Activated naive CD4-positive, alpha-beta T cell treated with anti-CD3 and anti-CD28 coated beads, Interleukin-2, amount 50 U/mL, for 24 hours (primary cell): ENCODE measurements around the gene SYT7.

ENCODE experiments used
- H3K27ac Mint-ChIP-seq: one replicate; pipeline ENCODE4 v1.8.0; 2021; ENCODE audit warnings: mild to moderate bottlenecking, mixed read lengths
- H3K27me3 Mint-ChIP-seq: one replicate; pipeline ENCODE4 v1.8.0; 2021; ENCODE audit warnings: mixed read lengths
- H3K36me3 Mint-ChIP-seq: one replicate; pipeline ENCODE4 v1.8.0; 2021; ENCODE audit warnings: mixed read lengths
- H3K4me1 Mint-ChIP-seq: one replicate; pipeline ENCODE4 v1.8.0; 2021; ENCODE audit warnings: mixed read lengths
- H3K4me3 Mint-ChIP-seq: one replicate; pipeline ENCODE4 v1.8.0; 2021; ENCODE audit warnings: mild to moderate bottlenecking, mixed read lengths
- H3K9me3 Mint-ChIP-seq: one replicate; pipeline ENCODE4 v1.8.0; 2021; ENCODE audit warnings: mixed read lengths

Gene SYT7

GRCh38 chr11:61577383-61578118 is 3.3 kb downstream of the SYT7 start:
- Mint-ChIP-seq H3K27ac (peak overlapping the region; percentile 1), H3K4me1 (peaks cover 18% of the 10 kb centered on the region), H3K36me3 (no peaks in the 10 kb centered on the region), H3K9me3 (no peaks in the 10 kb centered on the region), H3K4me3 (no peak overlapping the region), H3K27me3 (peaks cover 29% of the 10 kb centered on the region)

DNA sequence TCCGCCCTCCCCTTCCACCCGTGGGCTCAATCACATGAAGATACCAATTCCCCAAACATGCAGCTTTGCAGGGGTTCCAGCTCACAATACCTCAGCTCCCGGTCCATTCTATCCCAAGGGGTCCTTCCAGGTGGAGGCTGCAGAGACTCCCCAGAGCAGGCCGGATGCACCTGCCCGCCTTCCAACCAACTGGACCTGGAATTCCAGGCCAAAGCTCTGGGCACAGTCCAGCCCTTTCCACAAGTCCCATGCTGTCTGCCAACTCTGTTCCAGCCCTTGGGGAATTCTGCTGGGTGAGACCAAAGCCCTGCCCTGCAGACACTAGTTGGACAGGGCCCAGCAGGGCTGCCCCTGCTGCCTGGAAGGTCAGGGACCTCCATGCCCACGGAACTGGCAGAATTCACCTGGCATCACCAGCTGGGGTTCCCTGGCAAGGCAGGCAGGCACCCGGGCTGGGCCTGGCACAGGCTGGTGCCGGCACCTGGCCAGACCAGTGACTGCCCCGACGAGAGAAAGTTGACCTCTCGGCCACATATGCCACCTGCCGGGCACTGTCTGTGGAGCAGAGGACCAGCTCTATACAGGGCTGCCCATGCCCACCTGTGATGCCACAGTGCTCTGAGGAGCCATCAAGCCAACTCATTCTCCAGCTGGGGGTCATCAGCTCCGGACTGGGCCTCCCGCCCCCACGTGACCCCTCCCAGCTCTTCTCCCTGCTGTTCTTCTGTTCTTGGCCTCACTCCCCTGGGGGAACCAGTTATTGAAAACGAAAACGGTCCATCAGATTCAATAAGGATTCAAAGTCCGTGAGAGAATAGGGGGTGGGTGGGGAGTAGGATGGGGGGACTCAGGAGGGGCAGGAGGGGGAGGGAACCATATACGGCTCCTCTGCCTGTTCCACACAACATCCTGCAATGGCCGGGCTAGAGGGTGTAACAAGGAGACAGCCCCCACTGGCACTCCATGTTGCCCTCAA is 4.7 kb downstream of the SYT7 start:
- Mint-ChIP-seq H3K4me3 (no peak overlapping the region), H3K9me3 (no peaks in the 10 kb centered on the region), H3K27me3 (peaks cover 25% of the 10 kb centered on the region), H3K4me1 (peaks cover 6% of the 10 kb centered on the region), H3K36me3 (no peaks in the 10 kb centered on the region), H3K27ac (no peak overlapping the region)

DNA sequence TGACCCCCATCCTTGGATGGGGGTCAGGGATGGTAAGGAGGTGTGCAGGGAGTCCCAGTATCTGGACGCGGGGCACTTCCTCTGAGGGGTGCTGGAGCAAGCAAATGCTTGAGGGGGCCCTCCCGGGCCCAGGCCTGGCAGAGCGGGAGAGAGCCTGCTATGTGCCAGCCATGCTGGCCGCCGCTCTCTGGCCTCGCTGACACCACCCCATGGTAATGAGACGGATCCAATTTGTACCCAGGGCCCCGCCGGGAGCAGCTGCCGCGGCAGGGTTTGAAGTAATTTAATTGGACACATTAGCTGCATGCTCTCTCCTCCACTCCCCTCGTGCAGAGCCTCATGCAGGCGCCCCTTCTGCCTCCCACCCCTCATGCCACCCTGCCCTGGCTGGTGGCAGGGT is 6.3 kb downstream of the SYT7 start:
- Mint-ChIP-seq H3K9me3 (no peaks in the 10 kb centered on the region), H3K27me3 (peaks cover 26% of the 10 kb centered on the region), H3K4me1 (peaks cover 3% of the 10 kb centered on the region), H3K4me3 (no peak overlapping the region), H3K36me3 (no peaks in the 10 kb centered on the region), H3K27ac (no peak overlapping the region)

- no peak overlapping the region for H3K4me3 Mint-ChIP-seq
- peaks cover 3% of the 10 kb centered on the region for H3K4me1 Mint-ChIP-seq
- no peaks in the 10 kb centered on the region for H3K36me3 Mint-ChIP-seq
- H3K27ac Mint-ChIP-seq, result no peak overlapping the region
- peaks cover 25% of the 10 kb centered on the region for H3K27me3 Mint-ChIP-seq
- H3K9me3 Mint-ChIP-seq, result no peaks in the 10 kb centered on the region
Measured at GRCh38 chr11:61572913-61573312, 8.0 kb downstream of the SYT7 start.

DNA sequence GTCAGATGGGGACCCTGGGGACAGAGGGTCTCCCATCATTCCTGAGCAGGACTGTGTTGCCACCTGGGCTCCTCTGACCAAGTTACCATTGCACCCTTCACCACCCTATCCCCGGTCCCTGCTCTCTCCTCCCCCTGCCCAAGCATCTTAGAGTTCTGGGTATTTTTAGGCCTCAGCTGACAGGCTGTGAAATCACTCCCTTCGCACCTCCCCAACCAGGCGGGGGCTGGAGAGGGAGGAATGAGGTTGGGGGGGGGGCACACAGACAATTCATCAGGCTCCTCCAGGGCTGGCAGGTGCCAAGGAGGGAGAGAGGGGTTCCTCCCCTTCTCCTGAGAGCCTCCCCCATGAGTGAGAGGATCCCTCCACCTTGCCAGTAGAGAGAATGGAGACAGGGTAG is 9.0 kb downstream of the SYT7 start:
- peaks cover 3% of the 10 kb centered on the region for H3K4me1 Mint-ChIP-seq
- H3K9me3 Mint-ChIP-seq, result no peaks in the 10 kb centered on the region
- H3K27me3 Mint-ChIP-seq, result peaks cover 26% of the 10 kb centered on the region
- H3K36me3 Mint-ChIP-seq, result no peaks in the 10 kb centered on the region
- no peak overlapping the region for H3K4me3 Mint-ChIP-seq
- no peak overlapping the region for H3K27ac Mint-ChIP-seq

GRCh38 chr11:61571337-61571736 is 9.5 kb downstream of the SYT7 start:
- Mint-ChIP-seq H3K36me3 (no peaks in the 10 kb centered on the region), H3K4me1 (peaks cover 3% of the 10 kb centered on the region), H3K27me3 (peaks cover 28% of the 10 kb centered on the region), H3K4me3 (no peak overlapping the region), H3K9me3 (no peaks in the 10 kb centered on the region), H3K27ac (no peak overlapping the region)

DNA sequence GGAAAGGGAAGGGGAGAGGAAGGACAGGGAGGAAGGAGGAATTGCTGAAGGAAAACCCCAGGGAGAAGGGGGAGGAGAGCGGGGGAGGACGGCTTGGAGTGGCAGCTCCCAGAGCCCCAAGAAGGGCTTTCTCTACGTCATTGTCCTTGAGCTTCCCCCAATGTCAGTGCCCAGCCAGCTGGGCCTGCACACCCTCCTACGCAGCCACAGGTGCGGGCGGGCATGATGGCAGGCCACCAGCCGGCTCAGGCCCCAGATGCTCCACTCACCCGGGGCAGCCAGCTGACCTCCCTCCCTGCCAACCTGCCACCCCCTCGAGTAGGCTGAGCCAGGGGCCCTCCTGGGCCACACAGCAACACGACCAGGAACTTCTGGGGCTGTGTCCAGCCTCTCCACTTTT is 11.2 kb downstream of the SYT7 start:
- Mint-ChIP-seq H3K36me3 (no peaks in the 10 kb centered on the region), H3K4me3 (no peak overlapping the region), H3K9me3 (no peaks in the 10 kb centered on the region), H3K27me3 (peaks cover 29% of the 10 kb centered on the region), H3K27ac (no peak overlapping the region), H3K4me1 (peaks cover 3% of the 10 kb centered on the region)

DNA sequence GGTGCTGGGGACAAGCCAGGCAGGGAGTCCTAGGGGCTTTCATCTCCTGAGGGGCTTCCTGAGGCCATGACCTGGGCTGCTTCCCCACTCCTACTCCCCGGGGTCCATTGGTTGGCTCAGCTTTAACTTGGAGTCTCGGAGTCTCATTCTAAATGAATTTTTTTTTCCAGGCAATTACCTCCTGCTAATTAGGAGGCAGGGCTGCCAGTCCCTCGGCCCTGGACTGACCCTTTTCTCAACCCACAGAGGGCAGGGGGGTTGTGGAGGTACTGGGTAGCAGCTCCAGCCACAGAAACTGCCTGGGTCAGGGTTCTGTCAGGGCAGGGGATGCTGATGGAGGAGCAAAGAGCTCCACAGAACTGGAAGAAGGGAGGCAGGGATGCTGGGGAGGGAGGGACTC is 11.9 kb downstream of the SYT7 start:
- Mint-ChIP-seq H3K9me3 (no peaks in the 10 kb centered on the region), H3K27ac (no peak overlapping the region), H3K36me3 (no peaks in the 10 kb centered on the region), H3K4me1 (peaks cover 3% of the 10 kb centered on the region), H3K27me3 (peaks cover 33% of the 10 kb centered on the region), H3K4me3 (no peak overlapping the region)

DNA sequence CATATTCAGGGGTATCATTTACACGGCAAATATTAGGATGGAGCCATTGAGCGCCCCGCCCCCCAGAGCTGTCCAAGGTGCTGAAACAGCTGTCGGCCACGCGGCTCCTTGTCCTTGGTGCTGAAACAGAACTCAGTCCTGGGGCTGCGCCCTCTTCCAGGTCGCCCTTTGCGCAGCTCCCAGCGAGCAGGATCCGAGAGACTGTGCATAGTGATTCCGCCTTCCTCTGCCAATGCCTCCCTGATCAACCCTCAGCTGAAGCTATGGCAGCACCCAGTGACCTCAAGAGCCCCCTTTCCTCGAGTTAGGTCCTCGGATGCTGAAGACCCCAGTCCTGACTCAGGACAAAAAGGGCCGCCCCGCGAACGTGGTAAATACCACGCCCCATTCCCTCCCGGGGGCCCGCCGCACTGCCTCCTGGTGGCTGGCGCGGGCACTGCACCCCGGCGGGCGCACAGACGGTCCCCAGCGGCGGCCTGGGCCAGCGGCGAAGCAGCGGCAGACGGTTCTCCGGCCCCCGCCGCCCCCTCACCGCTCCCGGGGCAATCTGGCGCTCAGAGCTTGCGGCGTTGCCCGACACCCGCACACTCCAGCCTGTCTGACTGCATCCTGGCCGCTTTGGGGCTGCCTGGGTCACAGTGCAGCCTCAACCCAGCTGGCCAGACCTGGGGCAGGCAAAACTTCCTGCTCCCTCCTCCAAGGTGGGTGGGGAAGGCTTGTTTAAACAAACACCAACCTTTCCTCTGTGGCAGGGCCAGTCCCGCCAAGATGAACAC is 13.4 kb downstream of the SYT7 start:
- Mint-ChIP-seq H3K4me3 (no peak overlapping the region), H3K27me3 (peaks cover 29% of the 10 kb centered on the region), H3K4me1 (peaks cover 3% of the 10 kb centered on the region), H3K9me3 (no peaks in the 10 kb centered on the region), H3K27ac (peak overlapping the region; percentile 35), H3K36me3 (no peaks in the 10 kb centered on the region)

DNA sequence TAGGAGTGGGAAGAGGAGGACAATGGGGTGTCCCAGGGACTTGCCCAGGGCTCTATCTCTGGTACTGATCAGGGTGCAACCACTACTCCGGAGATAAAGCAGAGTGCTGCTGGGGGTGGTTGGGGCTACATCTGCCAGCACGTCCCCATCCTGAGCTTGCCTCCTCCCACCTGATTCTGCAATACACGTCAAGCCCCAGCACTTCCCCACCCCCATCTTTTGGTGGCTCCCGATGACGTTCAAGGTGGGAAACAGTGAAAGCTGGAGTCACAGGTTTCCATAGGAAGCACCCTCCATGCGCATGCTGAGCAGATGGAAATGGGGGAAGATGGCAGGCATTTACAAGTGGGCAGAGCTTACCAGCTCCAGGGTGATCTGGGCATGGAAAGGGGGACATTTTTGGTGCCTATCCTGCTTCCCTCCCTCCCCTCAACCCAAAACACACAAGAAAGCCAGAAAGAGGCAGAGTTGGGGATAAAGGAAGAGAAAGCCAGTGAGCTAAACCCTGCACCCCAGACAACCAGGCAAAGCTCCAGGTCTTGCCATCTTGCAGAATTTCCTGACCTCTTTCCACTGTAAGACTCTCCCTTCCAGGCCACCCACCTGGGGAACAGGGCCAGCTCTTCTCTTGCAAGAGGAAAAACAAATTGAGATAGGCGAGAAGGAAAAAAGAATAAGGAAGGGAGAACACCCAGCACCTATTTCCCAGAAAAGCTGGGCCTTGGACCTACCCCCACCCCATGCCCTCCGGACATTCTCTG is 15.8 kb downstream of the SYT7 start:
- no peak overlapping the region for H3K4me3 Mint-ChIP-seq
- peaks cover 29% of the 10 kb centered on the region for H3K27me3 Mint-ChIP-seq
- peaks cover 3% of the 10 kb centered on the region for H3K4me1 Mint-ChIP-seq
- no peak overlapping the region for H3K27ac Mint-ChIP-seq
- no peaks in the 10 kb centered on the region for H3K9me3 Mint-ChIP-seq
- H3K36me3 Mint-ChIP-seq, result no peaks in the 10 kb centered on the region

DNA sequence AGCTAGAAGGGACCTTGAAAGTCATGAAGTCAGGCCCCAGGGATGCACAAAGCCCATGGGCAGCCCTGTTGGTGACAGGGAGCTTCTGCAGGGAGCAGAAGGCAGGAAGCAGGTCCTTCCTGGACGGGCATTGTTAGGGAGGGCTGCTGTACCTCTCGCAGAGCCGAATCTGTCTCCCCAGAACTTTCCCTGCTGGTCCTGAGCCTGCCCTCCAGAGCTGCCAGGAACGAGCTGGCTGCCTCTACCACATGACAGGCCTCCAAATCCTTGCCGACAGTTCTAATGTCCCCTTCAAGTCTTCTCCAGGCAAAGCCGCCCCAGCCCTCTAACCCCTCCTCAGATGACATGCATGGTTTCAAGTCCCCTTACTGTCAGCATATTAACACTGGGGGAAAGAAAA is 20.1 kb downstream of the SYT7 start:
- Mint-ChIP-seq H3K36me3 (no peaks in the 10 kb centered on the region), H3K4me3 (no peak overlapping the region), H3K9me3 (no peaks in the 10 kb centered on the region), H3K4me1 (no peaks in the 10 kb centered on the region), H3K27ac (no peak overlapping the region), H3K27me3 (peaks cover 32% of the 10 kb centered on the region)

DNA sequence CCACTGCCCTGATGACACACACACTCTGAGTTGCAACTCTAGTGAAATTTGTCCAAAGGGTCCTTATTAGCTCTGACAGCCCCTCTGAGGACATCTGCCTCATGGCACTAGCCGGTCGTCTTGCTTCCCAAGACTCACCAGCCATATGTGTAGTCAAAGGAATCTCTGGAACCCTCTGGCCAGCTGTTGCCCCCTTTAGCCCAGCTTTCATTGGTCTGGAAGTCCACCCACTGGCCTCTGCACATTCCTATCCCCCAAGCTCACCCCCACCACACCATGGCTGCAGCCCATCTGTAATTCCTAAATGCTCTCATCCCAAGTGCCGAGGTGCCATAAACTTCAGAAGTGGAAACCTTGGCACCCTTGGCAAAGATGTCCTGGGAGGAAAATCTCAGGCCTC is 24.3 kb downstream of the SYT7 start:
- Mint-ChIP-seq H3K27ac (peak overlapping the region; percentile 56), H3K36me3 (no peaks in the 10 kb centered on the region), H3K4me3 (no peak overlapping the region), H3K4me1 (peaks cover 10% of the 10 kb centered on the region), H3K27me3 (peaks cover 42% of the 10 kb centered on the region), H3K9me3 (no peaks in the 10 kb centered on the region)

DNA sequence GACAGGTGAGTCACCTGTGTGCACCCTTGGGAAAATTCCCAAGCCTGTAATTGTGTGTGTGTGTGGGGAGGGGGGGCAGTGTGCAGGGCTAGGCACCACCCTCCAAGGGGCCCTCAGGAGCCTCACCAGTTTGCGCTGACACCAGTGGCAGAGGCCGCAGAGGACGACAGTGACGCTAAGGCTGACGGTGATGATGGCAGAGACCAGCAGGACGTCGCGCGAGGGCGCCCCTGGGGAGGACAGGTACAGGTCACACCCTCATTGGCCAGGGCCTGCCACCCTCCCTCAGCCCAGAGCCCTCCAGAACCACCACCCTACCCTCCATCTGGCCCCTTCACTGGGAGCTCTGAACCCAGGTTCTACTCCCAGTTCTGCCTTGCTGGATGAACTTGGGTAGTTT is 24.9 kb downstream of the SYT7 start:
- Mint-ChIP-seq H3K4me1 (peaks cover 10% of the 10 kb centered on the region), H3K36me3 (no peaks in the 10 kb centered on the region), H3K27me3 (peaks cover 42% of the 10 kb centered on the region), H3K4me3 (no peak overlapping the region), H3K27ac (no peak overlapping the region), H3K9me3 (no peaks in the 10 kb centered on the region)

- H3K4me1 Mint-ChIP-seq, result peaks cover 10% of the 10 kb centered on the region
- no peak overlapping the region for H3K4me3 Mint-ChIP-seq
- no peaks in the 10 kb centered on the region for H3K9me3 Mint-ChIP-seq
- H3K27me3 Mint-ChIP-seq, result peaks cover 42% of the 10 kb centered on the region
- H3K27ac Mint-ChIP-seq, result no peak overlapping the region
- H3K36me3 Mint-ChIP-seq, result no peaks in the 10 kb centered on the region
Measured at GRCh38 chr11:61555051-61555969, 25.6 kb downstream of the SYT7 start.
